ENCODE results near the gene GBP2.

DNA sequence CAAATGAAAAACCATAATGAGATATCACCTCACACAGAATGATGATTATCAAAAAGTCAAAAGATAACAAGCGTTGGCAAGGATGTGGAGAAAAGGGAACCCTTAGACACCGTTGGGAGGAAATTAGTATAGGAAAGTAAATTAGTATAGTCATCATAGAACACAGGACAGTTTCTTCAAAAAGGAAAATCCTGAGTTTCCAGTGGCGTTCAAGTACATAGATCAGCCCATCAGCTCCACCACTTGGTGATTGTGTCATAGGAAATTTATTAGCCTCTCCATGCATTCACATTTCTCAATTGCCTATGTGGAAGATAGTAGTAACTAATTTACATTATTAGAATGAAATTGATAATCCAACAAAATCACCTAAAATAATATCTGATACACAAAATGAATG is 20.8 kb upstream of the GBP2 start:
- TF ChIP-seq POLR2A (IDR thresholded peaks at IDR 0.05) = no peak
- TF ChIP-seq, protein P1, sequence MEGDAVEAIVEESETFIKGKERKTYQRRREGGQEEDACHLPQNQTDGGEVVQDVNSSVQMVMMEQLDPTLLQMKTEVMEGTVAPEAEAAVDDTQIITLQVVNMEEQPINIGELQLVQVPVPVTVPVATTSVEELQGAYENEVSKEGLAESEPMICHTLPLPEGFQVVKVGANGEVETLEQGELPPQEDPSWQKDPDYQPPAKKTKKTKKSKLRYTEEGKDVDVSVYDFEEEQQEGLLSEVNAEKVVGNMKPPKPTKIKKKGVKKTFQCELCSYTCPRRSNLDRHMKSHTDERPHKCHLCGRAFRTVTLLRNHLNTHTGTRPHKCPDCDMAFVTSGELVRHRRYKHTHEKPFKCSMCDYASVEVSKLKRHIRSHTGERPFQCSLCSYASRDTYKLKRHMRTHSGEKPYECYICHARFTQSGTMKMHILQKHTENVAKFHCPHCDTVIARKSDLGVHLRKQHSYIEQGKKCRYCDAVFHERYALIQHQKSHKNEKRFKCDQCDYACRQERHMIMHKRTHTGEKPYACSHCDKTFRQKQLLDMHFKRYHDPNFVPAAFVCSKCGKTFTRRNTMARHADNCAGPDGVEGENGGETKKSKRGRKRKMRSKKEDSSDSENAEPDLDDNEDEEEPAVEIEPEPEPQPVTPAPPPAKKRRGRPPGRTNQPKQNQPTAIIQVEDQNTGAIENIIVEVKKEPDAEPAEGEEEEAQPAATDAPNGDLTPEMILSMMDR (IDR thresholded peaks at IDR 0.05) = no peak
